Kidney epithelial cell (primary cell): ENCODE results near the gene PAX7. TPM values are rescaled to one million over a fixed set of nuclear protein-coding genes. Genes with fewer than 3 reads are reported as not detected.

Source experiments
- DNase-seq: peaks from one replicate; pipeline ENCODE4 v3.0.0-alpha.2; 2010; ENCODE audit warnings: low read depth
- H3K27me3 ChIP-seq: 2 replicates; pipeline ENCODE4 v1.6.0; 2011; ENCODE audit warnings: low read length; ENCODE audit not compliant: control insufficient read depth, insufficient read depth
- H3K36me3 ChIP-seq: 2 replicates; pipeline ENCODE4 v1.5.1; 2011; ENCODE audit warnings: low read length; ENCODE audit not compliant: control insufficient read depth, insufficient read depth
- H3K4me3 ChIP-seq: 2 replicates; pipeline ENCODE4 v1.5.1; 2011; ENCODE audit warnings: low read depth, mild to moderate bottlenecking, control low read depth, low read length
- total RNA-seq: library from RNA; depleted of rRNA; stranded (reverse); fragments of >200 nt; gene quantifications from 2 replicates; pipeline ENCODE4 v1.2.3, GENCODE V29; 2015
- TF ChIP-seq, protein P1 (sequence below): IDR thresholded peaks from 2 replicates; pipeline ENCODE4 v1.5.1; 2011; ENCODE audit warnings: mild to moderate bottlenecking, moderate library complexity, low read length, control low read depth, inconsistent platforms; ENCODE audit not compliant: insufficient read depth, poor library complexity, severe bottlenecking

PAX7 gene
- total RNA-seq, 1 donor from 2014 or later: not detected

DNA sequence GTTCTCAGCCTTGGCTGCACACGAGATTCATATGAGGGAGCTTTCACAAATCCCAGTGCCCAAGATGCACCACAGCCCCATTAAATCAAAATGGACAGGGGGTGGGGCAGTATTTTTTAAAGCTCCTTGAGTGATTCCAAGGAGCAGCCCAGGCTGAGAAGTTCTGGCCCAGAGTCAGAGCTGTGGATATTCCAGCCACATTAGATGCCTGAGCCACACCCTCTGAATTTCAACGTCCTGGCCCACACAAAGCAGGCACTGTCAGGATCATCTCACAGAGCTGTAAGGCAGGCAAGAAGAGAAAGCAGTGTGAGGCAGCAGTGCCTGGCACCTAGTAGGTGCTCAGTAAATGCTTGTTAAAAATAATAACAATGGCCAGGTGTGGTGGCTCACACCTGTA is 37.4 kb downstream of the PAX7 start:
- H3K27me3 ChIP-seq: peaks cover 4% of the 10 kb centered on the region
- DNase-seq: no peak
- H3K4me3 ChIP-seq: no peak overlapping the region
- TF ChIP-seq, protein P1, sequence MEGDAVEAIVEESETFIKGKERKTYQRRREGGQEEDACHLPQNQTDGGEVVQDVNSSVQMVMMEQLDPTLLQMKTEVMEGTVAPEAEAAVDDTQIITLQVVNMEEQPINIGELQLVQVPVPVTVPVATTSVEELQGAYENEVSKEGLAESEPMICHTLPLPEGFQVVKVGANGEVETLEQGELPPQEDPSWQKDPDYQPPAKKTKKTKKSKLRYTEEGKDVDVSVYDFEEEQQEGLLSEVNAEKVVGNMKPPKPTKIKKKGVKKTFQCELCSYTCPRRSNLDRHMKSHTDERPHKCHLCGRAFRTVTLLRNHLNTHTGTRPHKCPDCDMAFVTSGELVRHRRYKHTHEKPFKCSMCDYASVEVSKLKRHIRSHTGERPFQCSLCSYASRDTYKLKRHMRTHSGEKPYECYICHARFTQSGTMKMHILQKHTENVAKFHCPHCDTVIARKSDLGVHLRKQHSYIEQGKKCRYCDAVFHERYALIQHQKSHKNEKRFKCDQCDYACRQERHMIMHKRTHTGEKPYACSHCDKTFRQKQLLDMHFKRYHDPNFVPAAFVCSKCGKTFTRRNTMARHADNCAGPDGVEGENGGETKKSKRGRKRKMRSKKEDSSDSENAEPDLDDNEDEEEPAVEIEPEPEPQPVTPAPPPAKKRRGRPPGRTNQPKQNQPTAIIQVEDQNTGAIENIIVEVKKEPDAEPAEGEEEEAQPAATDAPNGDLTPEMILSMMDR: no peak
- no peaks in the 10 kb centered on the region for H3K36me3 ChIP-seq

DNA sequence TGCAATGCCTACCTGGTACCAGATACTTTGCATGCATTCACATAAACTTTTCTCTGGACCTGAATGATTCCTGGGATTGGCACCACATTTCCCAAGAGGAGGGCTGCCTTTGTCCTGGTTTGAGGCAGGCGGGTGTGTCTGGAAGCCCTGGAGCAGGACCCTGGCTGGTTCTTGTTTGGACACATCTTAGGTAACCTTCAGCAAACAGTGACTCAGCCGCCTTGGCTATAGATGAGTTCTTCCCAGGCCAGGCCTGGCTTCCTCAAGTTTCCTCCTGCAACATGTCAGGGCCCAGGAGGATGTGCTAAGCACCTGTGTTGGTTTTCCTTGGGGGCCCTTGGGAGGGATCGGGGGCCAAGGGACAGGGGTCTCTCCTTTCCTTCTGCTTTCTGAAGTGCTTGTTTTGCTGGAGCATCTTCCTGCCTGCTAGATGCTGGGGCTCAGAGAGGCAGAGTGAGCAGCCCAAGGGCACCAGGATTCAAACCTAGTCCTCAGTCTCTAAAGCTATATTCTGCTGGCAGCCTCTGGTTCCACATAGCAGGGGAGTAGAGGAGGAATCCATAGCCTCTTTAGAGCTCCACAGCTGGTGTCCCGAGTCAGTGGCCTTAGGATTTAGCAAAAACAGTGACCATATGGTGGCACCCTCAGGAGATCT is 38.2 kb downstream of the PAX7 start:
- TF ChIP-seq, protein P1: no peak
- Histone ChIP-seq H3K27me3 (peaks cover 4% of the 10 kb centered on the region), H3K36me3 (no peaks in the 10 kb centered on the region), H3K4me3 (no peak overlapping the region)
- DNase-seq: no peak

DNA sequence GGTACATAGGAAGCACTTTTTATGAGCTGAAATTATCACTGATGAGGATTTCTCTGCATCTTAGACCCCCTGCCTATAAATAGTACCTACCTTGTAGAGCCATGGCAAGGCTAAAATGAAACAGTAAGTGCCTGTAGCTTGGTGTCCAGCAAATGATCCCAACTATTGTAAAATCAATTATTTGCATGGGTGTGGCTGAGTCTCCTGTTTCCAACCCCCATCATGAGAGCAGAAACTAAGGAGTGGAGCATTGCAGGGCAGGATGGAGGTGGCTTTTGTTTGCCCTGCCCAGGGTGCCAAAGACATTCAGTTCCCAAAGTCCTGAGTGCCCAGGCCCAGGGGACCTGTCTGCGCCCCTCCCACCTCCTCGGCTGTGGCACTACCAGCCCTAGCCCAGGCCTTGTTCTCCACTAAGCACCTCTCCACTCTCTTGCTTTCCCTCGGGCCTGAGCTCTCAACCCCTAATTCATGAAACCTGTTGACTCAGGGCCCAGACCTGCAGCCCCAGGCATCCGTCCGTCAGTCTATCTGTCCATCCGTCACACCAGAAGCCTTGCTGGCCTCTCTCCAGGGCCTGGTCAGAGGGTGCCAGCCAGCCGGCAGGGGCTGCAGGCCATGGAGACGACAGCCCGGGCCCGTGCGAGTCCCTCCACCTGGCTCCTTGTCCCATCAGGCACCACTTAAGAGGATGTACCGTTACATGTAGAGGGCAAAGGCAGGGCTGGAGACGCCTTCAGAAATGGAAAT is 39.6 kb downstream of the PAX7 start:
- Histone ChIP-seq H3K36me3 (no peaks in the 10 kb centered on the region), H3K27me3 (peaks cover 12% of the 10 kb centered on the region), H3K4me3 (no peak overlapping the region)
- TF ChIP-seq, protein P1: no peak
- no peak for DNase-seq

DNA sequence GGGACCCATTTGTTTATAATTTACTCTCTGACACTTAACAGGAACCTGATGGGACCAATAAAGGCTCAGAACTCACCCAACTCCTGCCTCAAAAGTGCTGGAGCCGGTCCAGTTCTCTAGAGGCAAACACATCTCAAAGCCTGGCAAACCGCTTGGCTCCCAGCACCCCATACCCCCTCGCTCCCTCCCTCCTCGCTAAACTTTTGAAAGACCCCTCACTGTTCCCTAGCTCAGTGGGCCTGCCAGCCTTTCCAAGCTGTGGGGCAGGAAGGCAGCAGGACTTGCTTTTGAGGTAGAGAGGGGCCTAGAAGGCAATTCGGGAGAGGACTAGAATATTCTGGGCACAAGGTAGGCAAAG is 40.2 kb downstream of the PAX7 start:
- TF ChIP-seq, protein P1: no peak
- no peak for DNase-seq
- Histone ChIP-seq H3K4me3 (no peak overlapping the region), H3K36me3 (no peaks in the 10 kb centered on the region), H3K27me3 (peaks cover 17% of the 10 kb centered on the region)

DNA sequence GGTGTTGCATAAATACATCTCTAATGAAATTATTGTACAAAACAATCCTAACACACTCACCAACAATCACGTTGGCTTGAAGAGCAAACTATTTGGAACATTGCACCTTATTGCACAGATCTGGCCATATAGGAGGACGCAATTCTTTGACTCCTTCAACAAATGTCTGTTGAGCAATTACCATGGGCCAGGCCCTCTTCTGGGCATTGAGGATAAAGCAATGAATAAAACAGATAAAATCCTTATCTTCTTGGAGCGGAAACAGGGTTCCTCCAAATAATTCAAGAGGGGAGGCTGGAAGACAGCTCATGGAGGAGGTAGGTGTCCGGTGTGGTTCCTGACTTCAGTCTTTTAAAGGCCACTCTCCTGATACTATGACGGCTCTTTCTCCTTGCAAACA is 43.3 kb downstream of the PAX7 start:
- peaks cover 20% of the 10 kb centered on the region for H3K27me3 ChIP-seq
- DNase-seq: no peak
- TF ChIP-seq, protein P1: no peak
- no peaks in the 10 kb centered on the region for H3K36me3 ChIP-seq
- H3K4me3 ChIP-seq: no peak overlapping the region
